ENCODE measurements around the gene PHF21A. TPM values are rescaled to one million over a fixed set of nuclear protein-coding genes. Genes with fewer than 3 reads are reported as not detected.

Gene PHF21A
- total and polyA plus RNA-seq, 10 of the 15 experiments (the other 5 are each of a cell fraction or from before 2014, with no cell fraction given): 2.6 to 37.2 (median 16.0) TPM

DNA sequence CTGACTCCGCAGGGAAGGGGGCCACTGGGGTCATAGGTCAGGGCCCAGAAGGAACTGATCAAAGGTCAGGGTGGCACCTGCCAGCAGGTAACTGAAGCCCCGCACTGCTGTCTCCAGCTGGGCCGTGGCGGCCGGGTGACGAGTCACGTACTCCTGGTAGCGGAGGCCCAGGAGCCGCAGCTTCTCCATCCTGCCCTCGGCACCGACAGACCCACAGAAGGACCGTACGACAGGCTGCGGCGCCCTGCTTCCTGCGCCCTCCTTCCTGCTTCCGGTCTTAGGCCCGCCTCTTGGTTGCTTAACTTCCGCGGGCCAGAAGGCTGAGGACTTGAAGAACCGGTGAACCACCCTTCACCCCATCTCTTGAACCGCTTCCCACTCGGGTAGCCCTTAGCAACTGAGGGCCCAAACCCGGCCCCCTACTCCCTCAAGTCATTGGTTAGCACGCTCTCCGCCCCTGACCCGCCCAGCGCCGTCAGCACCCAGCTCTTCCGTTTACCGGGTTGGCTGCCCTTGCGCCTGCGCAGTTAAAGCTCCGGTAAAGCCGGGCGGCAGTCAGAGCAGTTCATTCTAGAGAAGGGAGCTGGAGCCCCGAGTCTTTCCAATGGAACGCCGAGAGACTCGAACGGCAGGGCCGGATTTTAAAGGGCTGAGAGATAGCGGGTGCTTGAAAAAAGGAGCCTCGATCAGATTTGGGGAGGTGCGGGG lies 203.5 kb downstream of the PHF21A start, which contains the start of gene PEX16 (continued):
- TF ChIP-seq CUX1 (IDR thresholded peaks at IDR 0.05; ENCODE audit: insufficient replicate concordance, low read depth, low read length) (peak; percentile 95), YBX1 (IDR thresholded peaks at IDR 0.05) (no peak), HDGF (IDR thresholded peaks at IDR 0.05) (peak; percentile 74; the same call in 1 of the 2 replicates), ZBTB11 (CRISPR knock-in tag; IDR thresholded peaks at IDR 0.05) (0 out of 2 replicates have a peak, but pooled peaks have one; percentile 30), DPF2 (IDR thresholded peaks at IDR 0.05) (no peak; the same call in 1 of the 2 replicates), JUND (IDR thresholded peaks at IDR 0.05; ENCODE audit: low read depth, low read length) (no peak), LARP7 (IDR thresholded peaks at IDR 0.05) (peak; percentile 83; the same call in 1 of the 2 replicates), SMAD1 (IDR thresholded peaks at IDR 0.05; ENCODE audit: low read depth, partially characterized antibody) (no peak), MXI1 (IDR thresholded peaks at IDR 0.05; ENCODE audit: low read depth, low read length) (0 out of 2 replicates have a peak, but pooled peaks have one; percentile 43), IKZF2 (IDR thresholded peaks at IDR 0.05) (no peak), HDAC6 (IDR thresholded peaks at IDR 0.05; ENCODE audit: unreplicated experiment) (no peak), SMARCA5 (IDR thresholded peaks at IDR 0.05) (peak; percentile 57; the same call in 1 of the 2 replicates), ZNF217 (IDR thresholded peaks at IDR 0.05) (no peak), RAD51 (IDR thresholded peaks at IDR 0.05) (peak; percentile 74; the same call in 1 of the 2 replicates), POLR2AphosphoS5 (IDR thresholded peaks at IDR 0.05; ENCODE audit: low read length) (peak; percentile 98), ESRRA (IDR thresholded peaks at IDR 0.05; ENCODE audit: low read length) (0 out of 2 replicates have a peak, but pooled peaks have one; percentile 27), MYB (IDR thresholded peaks at IDR 0.05; ENCODE audit: borderline replicate concordance, low read depth, low read length) (no peak)
- TF ChIP-seq, protein P1, sequence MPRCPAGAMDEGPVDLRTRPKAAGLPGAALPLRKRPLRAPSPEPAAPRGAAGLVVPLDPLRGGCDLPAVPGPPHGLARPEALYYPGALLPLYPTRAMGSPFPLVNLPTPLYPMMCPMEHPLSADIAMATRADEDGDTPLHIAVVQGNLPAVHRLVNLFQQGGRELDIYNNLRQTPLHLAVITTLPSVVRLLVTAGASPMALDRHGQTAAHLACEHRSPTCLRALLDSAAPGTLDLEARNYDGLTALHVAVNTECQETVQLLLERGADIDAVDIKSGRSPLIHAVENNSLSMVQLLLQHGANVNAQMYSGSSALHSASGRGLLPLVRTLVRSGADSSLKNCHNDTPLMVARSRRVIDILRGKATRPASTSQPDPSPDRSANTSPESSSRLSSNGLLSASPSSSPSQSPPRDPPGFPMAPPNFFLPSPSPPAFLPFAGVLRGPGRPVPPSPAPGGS (IDR thresholded peaks at IDR 0.05; ENCODE audit: borderline replicate concordance, insufficient read depth, low read depth, low read length, poor library complexity, severe bottlenecking): no peak
- TF ChIP-seq, protein P2, sequence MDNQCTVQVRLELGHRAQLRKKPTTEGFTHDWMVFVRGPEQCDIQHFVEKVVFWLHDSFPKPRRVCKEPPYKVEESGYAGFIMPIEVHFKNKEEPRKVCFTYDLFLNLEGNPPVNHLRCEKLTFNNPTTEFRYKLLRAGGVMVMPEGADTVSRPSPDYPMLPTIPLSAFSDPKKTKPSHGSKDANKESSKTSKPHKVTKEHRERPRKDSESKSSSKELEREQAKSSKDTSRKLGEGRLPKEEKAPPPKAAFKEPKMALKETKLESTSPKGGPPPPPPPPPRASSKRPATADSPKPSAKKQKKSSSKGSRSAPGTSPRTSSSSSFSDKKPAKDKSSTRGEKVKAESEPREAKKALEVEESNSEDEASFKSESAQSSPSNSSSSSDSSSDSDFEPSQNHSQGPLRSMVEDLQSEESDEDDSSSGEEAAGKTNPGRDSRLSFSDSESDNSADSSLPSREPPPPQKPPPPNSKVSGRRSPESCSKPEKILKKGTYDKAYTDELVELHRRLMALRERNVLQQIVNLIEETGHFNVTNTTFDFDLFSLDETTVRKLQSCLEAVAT (IDR thresholded peaks at IDR 0.05): peak; percentile 100

Data from GM12878 (cell line).